Endometrial microvascular endothelial cells (primary cell): Measurements from ENCODE around the gene NDUFA9. TPM values are rescaled to one million over a fixed set of nuclear protein-coding genes. Genes with fewer than 3 reads are reported as not detected.

Experiments
- in situ Hi-C: cut with HindIII; loops from 2 replicates; pipeline ENCODE4 v1.10.0; 2017; ENCODE audit warnings: low sequenced_read_pairs, low pct_unique_long_range_greater_than_20kb; ENCODE audit errors: inconsistent ontology term
- total RNA-seq: library from RNA; depleted of rRNA; stranded (reverse); fragments of >200 nt; gene quantifications from one replicate; pipeline ENCODE4 v1.2.3, GENCODE V29; 2015; ENCODE audit errors: inconsistent ontology term

NDUFA9 gene
- 74.1 TPM for total RNA-seq

- in situ Hi-C loops: no loop called here
Observed at GRCh38 chr12:4648501-4649357, at the start of gene NDUFA9, which contains the start of gene AKAP3. TSS of gene NDUFA9 (plus strand) at chr12:4649114. CDS start at chr12:4649127, 13 bp downstream. TSS of gene AKAP3 (minus strand) at chr12:4649051. CDS start at chr12:4638196, 10,855 bp downstream.

- in situ Hi-C loops: no loop called here
Observed at GRCh38 chr12:4603421-4603820, 45.5 kb upstream of the NDUFA9 start.

GRCh38 chr12:4603946-4604345, 45.0 kb upstream of the NDUFA9 start:
- in situ Hi-C loops: no loop called here

GRCh38 chr12:4604684-4605193, 44.2 kb upstream of the NDUFA9 start:
- in situ Hi-C loops: no loop called here

- in situ Hi-C loops: no loop called here
Observed at GRCh38 chr12:4607056-4607455, 41.9 kb upstream of the NDUFA9 start.

- in situ Hi-C loops: no loop called here
Observed at GRCh38 chr12:4609071-4609470, 39.8 kb upstream of the NDUFA9 start.

- in situ Hi-C loops: no loop called here
Observed at GRCh38 chr12:4610481-4610880, 38.4 kb upstream of the NDUFA9 start.

- in situ Hi-C loops: no loop called here
Observed at GRCh38 chr12:4615667-4616066, 33.2 kb upstream of the NDUFA9 start.

GRCh38 chr12:4621511-4621910, 27.4 kb upstream of the NDUFA9 start:
- in situ Hi-C loops: no loop called here

- in situ Hi-C loops: no loop called here
Observed at GRCh38 chr12:4626543-4626942, 22.4 kb upstream of the NDUFA9 start.

- in situ Hi-C loops: no loop called here
Observed at GRCh38 chr12:4628406-4628805, 20.5 kb upstream of the NDUFA9 start.

GRCh38 chr12:4630262-4630661, 18.7 kb upstream of the NDUFA9 start:
- in situ Hi-C loops: no loop called here

- in situ Hi-C loops: no loop called here
Observed at GRCh38 chr12:4643747-4644146, 5.2 kb upstream of the NDUFA9 start.

- in situ Hi-C loops: no loop called here
Observed at GRCh38 chr12:4645023-4645422, 3.9 kb upstream of the NDUFA9 start.

- in situ Hi-C loops: no loop called here
Observed at GRCh38 chr12:4648104-4648500, 812 bp upstream of the NDUFA9 start.

GRCh38 chr12:4649358-4649661, 396 bp downstream of the NDUFA9 start:
- in situ Hi-C loops: no loop called here

- in situ Hi-C loops: no loop called here
Observed at GRCh38 chr12:4653257-4653656, 4.3 kb downstream of the NDUFA9 start.

- in situ Hi-C loops: no loop called here
Observed at GRCh38 chr12:4653691-4654090, 4.8 kb downstream of the NDUFA9 start.

- in situ Hi-C loops: no loop called here
Observed at GRCh38 chr12:4663971-4664505, 15.1 kb downstream of the NDUFA9 start.

- in situ Hi-C loops: no loop called here
Observed at GRCh38 chr12:4665236-4665635, 16.3 kb downstream of the NDUFA9 start.
